HL-60/S4 treated with retinoic acid at 250 ng/mL for 4 days and 3 days (cell line): ENCODE results near the gene RAPGEF6.
"Not testable (repeated sequence)": the region's sequence is repeated elsewhere in the genome, so short reads cannot be mapped to it uniquely, and the experiment has no call there.

Experiments used
- in situ Hi-C: fragments of 300-500 bp; cut with MboI; formaldehyde crosslinking; loops from 2 replicates; pipeline ENCODE4 v1.7.0; 2022; ENCODE audit warnings: low sequenced_read_pairs

RAPGEF6 gene

DNA sequence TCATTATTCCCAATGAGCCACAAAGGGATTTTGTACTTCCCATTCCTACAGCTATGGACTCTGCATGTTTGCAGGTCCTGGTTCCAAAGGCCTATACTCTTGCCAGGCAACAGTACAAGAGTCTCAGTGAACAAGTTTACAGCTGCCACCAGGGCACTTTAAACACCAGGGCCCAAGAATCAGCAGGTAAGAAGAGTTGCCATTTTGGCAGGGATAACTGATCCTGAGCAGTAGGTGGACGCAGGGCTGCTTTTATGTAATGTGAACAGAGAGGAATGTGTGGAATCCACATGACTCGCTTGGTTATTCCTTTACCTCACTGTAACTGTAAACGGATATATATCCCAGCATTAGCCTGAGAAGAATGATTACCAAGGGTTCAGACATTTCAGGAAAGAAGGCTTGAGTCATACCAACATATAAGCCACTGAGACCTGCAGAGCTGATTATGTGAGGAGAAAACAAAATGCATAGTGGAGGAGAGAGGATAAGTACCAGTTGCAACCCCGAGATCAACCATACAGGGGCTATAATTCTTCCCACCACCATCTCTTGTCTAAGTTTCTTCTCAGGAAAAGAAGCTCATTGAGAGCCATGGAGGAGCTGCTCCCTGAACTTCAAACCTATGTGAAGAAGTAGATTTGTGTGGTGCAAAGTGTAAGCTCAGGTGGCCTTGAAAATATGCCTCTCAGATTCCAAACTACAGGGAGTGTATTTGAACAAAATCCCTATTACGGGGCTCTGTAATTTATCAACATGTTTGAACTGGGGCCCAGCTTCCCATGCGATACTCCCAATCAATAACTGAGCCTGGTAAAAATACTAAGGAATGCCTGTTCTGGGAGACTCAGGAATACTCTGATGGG is 24.6 kb downstream of the RAPGEF6 start:
- in situ Hi-C loops = loop anchor here (25.0 kb wide), 1 partner anchor 402 kb away; the partner anchor contains the start of gene ACSL6

DNA sequence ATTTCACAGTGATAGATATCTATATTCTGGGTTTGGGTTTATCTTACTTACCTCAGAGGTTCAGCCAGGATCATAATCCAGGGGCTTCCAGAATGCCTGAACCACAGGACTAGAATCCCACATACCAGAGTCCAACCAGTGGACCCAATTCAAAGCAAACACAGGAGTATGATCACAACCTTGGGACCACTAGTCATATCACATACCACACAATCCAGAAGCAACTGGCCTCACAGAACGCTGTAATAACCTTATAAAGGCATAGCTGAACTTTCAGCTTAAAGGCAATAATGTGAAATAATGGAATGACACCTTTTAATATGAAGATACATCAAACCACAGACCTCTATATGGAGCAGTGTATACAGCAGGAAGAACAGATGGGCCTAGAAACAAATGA is 25.3 kb downstream of the RAPGEF6 start:
- in situ Hi-C loops = loop anchor here (25.0 kb wide), 1 partner anchor 403 kb away; the partner anchor contains the start of gene ACSL6

GRCh38 chr5:131608597-131608996 is 26.4 kb downstream of the RAPGEF6 start:
- in situ Hi-C loops = loop anchor here (25.0 kb wide), 1 partner anchor 404 kb away; the partner anchor contains the start of gene ACSL6

DNA sequence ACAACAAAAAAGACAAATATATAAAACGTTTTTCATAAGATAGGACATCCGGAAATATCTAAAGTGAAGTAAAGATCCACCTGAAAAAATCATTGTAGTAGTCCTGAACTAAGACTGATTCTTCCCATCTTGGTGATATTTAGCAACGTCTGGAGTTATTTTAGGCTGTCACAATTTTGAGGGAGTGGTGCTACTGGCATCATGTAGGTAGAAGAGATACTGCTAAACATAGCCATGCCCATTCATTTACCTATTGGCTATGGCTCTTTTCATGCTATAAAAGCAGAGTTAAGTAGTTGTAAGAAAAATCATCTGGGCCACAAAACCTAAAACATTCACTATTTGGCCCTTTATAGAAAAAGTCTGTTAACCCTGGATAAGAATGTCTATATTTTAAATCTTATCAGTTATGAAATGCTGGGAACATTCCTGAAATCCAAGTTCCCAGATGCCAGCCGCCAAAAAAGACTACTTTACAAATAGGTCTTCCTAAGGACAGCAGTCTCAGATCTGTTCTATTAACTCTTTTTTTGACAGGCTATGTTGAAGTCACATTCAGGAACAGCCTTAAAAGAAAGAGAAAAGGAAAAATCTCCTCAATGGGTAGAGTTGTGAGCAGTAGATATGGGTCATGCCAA is 27.0 kb downstream of the RAPGEF6 start:
- in situ Hi-C loops = loop anchor here (25.0 kb wide), 1 partner anchor 404 kb away; the partner anchor contains the start of gene ACSL6

DNA sequence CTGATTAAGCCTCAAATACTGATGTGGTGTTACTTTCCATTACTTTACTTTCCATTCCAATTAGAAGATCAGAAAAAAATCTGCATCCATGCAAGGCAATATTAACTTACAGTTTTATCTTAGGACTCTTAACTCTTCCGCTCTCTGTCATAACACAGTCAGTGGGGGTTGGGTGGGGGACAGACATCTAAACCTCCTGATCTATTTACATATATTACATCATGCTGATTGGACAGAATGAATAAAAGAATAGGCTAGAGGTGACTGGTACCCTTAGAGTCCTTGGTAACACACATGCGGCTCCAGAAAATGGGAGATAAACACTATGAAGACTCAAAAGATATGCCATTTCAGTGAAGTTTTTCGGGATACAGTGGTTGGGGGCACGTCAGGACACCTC is 27.6 kb downstream of the RAPGEF6 start:
- in situ Hi-C loops = loop anchor here (25.0 kb wide), 1 partner anchor 405 kb away; the partner anchor contains the start of gene ACSL6

- in situ Hi-C loops = loop anchor here (25.0 kb wide), 1 partner anchor 407 kb away; the partner anchor contains the start of gene ACSL6
These were observed 29.9 kb downstream of the RAPGEF6 start for GRCh38 chr5:131605086-131605485.

DNA sequence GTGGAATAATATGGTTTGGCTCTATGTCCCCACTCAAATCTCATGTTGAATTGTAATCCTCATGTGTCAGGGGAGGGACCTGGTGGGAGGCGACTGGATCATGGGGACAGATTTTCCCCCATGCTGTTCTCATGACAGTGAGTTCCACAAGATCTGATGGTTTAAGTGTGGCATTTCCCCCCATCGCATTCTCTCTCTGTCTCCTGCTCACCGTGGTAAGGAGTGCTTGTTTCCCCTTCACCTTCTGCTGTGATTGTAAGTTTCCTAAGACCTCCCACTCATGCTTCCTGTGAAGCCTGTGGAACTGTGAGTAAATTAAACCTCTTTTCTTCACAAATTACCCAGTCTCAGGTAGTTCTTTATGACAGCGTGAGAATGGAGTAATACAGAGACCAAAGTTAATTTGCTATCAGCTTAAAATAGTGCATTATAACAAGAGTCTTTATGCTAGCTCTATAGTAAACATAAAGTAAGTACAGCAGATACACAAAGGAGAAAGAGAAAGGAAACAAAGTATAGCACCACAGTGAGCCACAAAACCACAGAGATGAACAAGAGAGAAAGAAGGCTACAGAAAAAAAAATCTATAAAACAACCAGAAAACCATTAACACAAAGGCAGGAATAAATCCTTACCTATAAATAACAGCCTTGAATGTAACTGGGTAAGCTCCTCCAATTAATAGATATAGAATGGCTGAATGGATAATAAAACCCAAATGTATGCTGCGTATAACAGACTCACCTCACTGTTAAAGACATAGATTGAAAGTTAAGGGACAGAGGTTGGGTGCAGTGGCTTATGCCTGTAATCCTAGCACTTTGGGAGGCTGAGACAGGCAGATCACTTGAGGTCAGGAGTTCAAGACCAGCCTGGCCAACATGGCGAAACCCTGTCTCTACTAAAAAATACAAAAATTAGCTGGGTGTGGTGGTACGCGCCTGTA is 39.7 kb downstream of the RAPGEF6 start:
- in situ Hi-C loops = no loop called here

- in situ Hi-C loops = no loop called here
These were observed 41.1 kb downstream of the RAPGEF6 start for GRCh38 chr5:131593921-131594320.

DNA sequence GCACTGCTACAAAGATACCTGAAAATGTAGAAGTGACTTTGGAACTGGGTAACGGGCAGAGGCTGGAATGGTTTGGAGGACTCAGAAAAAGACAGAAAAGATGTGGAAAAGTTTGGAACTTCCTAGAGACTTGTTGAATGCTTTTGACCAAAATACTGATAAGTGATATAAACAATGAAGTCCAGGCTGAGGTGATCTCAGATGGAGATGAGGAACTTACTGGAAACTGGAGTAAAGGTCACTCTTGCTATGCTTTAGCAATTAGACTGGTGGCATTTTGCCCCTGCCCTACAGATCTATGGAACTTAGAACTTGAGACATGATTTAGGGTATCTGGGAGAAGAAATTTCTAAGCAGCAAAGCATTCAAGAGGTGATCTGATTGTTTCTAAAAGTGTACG is 41.6 kb downstream of the RAPGEF6 start:
- in situ Hi-C loops = not testable (repeated sequence)

GRCh38 chr5:131589510-131590348 is 45.3 kb downstream of the RAPGEF6 start:
- in situ Hi-C loops = no loop called here

DNA sequence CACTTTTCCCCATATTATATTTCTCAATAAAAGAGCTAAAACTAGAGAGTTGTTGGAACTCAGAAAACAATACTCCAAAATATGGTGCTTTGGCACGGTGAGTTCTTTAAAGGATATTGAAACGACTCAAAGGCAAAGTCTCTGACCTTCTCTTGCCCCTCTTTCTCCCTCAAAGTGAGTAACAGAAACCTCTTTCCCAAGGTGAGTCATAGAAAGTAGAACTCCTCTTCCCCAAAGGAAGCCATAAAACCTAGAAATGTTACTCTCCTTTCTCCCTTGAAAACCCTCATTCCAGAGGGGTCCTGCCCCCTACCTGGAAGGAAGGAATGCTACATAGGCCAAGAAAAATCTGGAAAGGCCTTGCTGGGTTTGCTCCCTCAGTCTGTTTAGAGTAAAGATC is 47.5 kb downstream of the RAPGEF6 start:
- in situ Hi-C loops = no loop called here

- in situ Hi-C loops = no loop called here
These were observed 53.3 kb downstream of the RAPGEF6 start for GRCh38 chr5:131581702-131582101.

DNA sequence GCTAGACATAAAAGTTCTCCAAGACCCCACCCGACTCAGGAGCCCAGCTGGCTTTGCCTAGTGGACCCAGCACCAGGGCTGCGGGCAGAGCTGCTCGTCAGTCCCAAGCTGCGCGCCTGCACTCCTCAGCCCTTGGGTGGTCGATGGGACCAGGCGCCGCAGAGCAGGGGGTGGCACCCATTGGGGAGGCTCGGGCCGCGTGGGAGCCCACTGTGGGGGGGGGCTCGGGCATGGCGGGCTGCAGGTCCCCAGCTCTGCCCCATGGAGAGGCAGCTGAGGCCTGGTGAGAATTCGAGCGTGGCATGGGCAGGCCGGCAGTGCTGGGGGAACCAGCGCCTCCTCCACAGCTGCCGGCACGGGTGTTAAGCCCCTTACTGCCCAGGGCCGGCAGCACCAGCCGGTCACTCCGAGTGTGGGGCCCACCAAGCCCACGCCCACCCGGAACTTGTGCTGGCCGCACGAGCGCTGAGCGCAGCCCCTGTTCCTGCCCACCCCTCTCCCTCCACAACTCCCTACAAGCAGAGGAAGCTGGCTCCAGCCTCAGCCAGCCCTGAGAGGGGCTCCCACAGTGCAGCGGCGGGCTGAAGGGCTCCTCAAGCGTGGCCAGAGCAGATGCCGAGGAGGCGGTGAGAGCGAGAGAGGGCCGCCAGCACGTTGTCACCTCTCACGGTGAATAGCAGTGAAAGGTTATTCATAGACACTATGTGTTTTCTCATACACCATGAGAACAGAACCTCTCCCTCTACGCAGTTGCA is 54.9 kb downstream of the RAPGEF6 start:
- in situ Hi-C loops = no loop called here

DNA sequence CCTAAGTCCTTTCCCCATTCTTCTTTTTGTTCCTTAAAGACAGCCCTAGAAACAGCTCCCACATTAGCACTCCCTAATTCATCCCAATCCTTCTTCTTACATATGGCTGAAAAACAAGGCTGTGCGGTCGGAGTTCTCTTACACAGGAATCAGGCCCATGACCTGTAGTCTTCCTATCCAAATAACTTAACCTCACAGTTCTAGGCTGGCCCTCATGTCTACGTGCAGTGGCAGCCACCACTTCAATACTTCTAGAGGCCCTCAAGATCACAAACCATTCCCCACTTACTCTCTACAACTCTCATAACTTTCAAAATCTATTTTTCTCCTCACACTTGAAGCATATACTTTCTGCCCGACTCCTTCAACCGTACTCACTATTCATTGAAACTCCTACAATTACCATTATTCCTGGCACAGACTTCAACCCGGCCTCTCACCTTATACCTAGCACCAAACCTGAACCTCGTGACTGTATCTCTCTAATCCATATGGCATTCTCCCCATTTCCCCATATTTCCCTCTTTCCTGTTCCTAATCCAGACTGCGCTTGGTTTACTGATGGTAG is 59.3 kb downstream of the RAPGEF6 start:
- in situ Hi-C loops = no loop called here

- in situ Hi-C loops = no loop called here
These were observed 63.3 kb downstream of the RAPGEF6 start for GRCh38 chr5:131571669-131572168.

- in situ Hi-C loops = no loop called here
These were observed 64.3 kb downstream of the RAPGEF6 start for GRCh38 chr5:131570757-131571156.

DNA sequence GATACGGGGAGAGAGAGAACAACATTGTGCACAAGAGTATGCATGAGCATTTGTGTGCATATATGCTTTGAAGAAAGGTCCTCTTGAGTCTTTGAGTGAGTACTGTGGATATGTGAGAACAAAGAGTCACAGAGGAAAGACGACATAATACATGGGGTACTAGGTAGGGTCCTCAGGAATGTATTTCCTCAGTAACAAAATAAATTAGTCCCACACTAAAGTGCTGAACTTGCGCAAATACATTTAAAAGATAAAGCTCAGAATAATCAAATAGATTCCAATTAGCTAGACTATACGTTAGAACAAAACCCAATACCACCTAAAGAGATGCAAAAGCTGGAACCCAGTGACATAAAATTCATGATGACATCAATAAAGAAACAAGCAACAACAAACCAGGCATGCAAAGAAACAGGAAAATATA is 70.8 kb downstream of the RAPGEF6 start:
- in situ Hi-C loops = no loop called here

GRCh38 chr5:131563434-131564228 is 71.4 kb downstream of the RAPGEF6 start:
- in situ Hi-C loops = no loop called here
